ENCODE results near the gene DMRTB1. TPM values are rescaled to one million over a fixed set of nuclear protein-coding genes. Genes with fewer than 3 reads are reported as not detected.

DMRTB1 gene
- total and polyA plus RNA-seq, 2 of the 8 experiments (the other 6 are each of a cell fraction or from before 2014, with no cell fraction given): 0.06 to 0.35 TPM

- Histone ChIP-seq H3K56ac (replicated peaks; ENCODE audit: insufficient read length, low read depth, low read length) (no peak overlapping the region), H3K9ac (replicated peaks in 1 of 4; ENCODE audit: extremely low read depth in 1 of 4, low read depth in 3 of 4, low read length in 3 of 4) (no peak overlapping the region), H4K5ac (ENCODE audit: insufficient read length, low read depth, low read length) (no peak overlapping the region), H3K18ac (ENCODE audit: extremely low read depth, low read length) (peak overlapping the region; percentile 96), H3K36me3 (ENCODE audit: control insufficient read depth in 2 of 4, insufficient read depth in 4 of 4, low read length in 3 of 4) (no peaks in the 10 kb centered on the region), H2BK20ac (ENCODE audit: low read length) (peak overlapping the region; percentile 95), H4K20me1 (replicated peaks in 1 of 2; ENCODE audit: control insufficient read depth in 1 of 2, insufficient read depth in 2 of 2, low read length in 2 of 2) (no peaks in the 10 kb centered on the region), H3K14ac (ENCODE audit: insufficient read length) (no peak overlapping the region), H2BK5ac (ENCODE audit: low read depth, low read length) (peak overlapping the region; percentile 44; the same call in 1 of the 2 replicates), H3K23me2 (ENCODE audit: low read depth, low read length) (no peaks in the 10 kb centered on the region), H3K4me1 (replicated peaks in 1 of 4; ENCODE audit: control insufficient read depth in 3 of 4, insufficient read depth in 4 of 4, low read length in 3 of 4) (peaks cover 0 to 32% (median 14%) of the 10 kb centered on the region in 4 experiments; a peak in 6 of 7 replicates), H3K9me3 (ENCODE audit: insufficient read depth in 2 of 2, low read depth in 1 of 2, low read length in 1 of 2) (no peaks in the 10 kb centered on the region), H3K79me2 (ENCODE audit: control insufficient read depth in 1 of 2, insufficient read depth in 2 of 2, low read length in 2 of 2) (no peaks in the 10 kb centered on the region), H3K79me1 (ENCODE audit: low read depth, low read length) (no peaks in the 10 kb centered on the region), H3K23ac (ENCODE audit: insufficient read length) (no peak overlapping the region), H3K4me3 (ENCODE audit: extremely low read depth in 1 of 4, insufficient read depth in 2 of 4, low read depth in 3 of 4, low read length in 4 of 4) (no peak overlapping the region; a peak in 1 of 8 replicates), H2BK15ac (ENCODE audit: low read length) (peak overlapping the region; percentile 95; the same call in 1 of the 2 replicates), H3K27ac (ENCODE audit: low read depth, low read length) (no peak overlapping the region), H3K4ac (replicated peaks; ENCODE audit: insufficient read length, low read depth, low read length) (peak overlapping the region; percentile 87), H3K4me2 (ENCODE audit: insufficient read depth in 1 of 2, low read depth in 2 of 2, low read length in 2 of 2) (peak overlapping the region; percentile 26 to 40; a peak in 2 of 4 replicates), H4K91ac (replicated peaks; ENCODE audit: insufficient read length, low read length) (peak overlapping the region; percentile 79), H4K8ac (ENCODE audit: extremely low read depth, insufficient read depth, low read length) (peak overlapping the region; percentile 83), H2AK5ac (ENCODE audit: low read depth, low read length) (0 out of 2 replicates have a peak overlapping the region, but pooled peaks have one; percentile 9), H2BK12ac (ENCODE audit: low read depth, low read length) (peak overlapping the region; percentile 81; the same call in 1 of the 2 replicates), H2BK120ac (replicated peaks; ENCODE audit: low read depth, low read length) (peak overlapping the region; percentile 24), H3K27me3 (replicated peaks in 1 of 4; ENCODE audit: control insufficient read depth in 3 of 4, extremely low read depth in 1 of 4, insufficient read depth in 3 of 4, low read length in 3 of 4) (no peaks in the 10 kb centered on the region; a peak in 2 of 7 replicates), H2AFZ (ENCODE audit: low read length) (no peak overlapping the region)
- ChIA-PET CTCF (ENCODE audit: partially characterized antibody) (interaction anchor here (0.9 to 2.2 kb wide), 7 partner anchors 18 to 77 kb away, joined by 3 to 9 read pairs (median 4); no protein-coding TSS in a partner anchor), POLR2A (ENCODE audit: partially characterized antibody) (interaction anchor here (0.9 to 1.1 kb wide), 3 partner anchors 13 to 45 kb away, joined by 3 read pairs; no protein-coding TSS in a partner anchor)
- TF ChIP-seq E2F6 (IDR thresholded peaks at IDR 0.05) (no peak), GTF2F1 (IDR thresholded peaks at IDR 0.05; ENCODE audit: borderline replicate concordance, low read depth, low read length) (no peak), SIN3A (conservative IDR thresholded peaks at IDR 0.05 in 1 of 2, IDR thresholded peaks at IDR 0.05 in 1 of 2; ENCODE audit: low read depth in 1 of 2, low read length in 2 of 2) (no peak), TAF7 (optimal IDR thresholded peaks at IDR 0.05; ENCODE audit: borderline replicate concordance, low read depth, low read length) (no peak), HDAC2 (IDR thresholded peaks at IDR 0.05; ENCODE audit: borderline replicate concordance in 1 of 2, low read depth in 2 of 2, low read length in 2 of 2) (no peak), SIRT6 (IDR thresholded peaks at IDR 0.05; ENCODE audit: low read length) (no peak), POLR2A (IDR thresholded peaks at IDR 0.05; ENCODE audit: control extremely low read depth in 1 of 2, low read depth in 2 of 2, low read length in 2 of 2) (no peak), NANOG (IDR thresholded peaks at IDR 0.05; ENCODE audit: insufficient read depth, low read depth, low read length, poor library complexity, severe bottlenecking) (no peak), JUN (IDR thresholded peaks at IDR 0.05; ENCODE audit: low read depth, low read length) (no peak)
- FAIRE-seq (no peak), DNase-seq (ENCODE audit: low read depth in 1 of 2, low spot score in 2 of 2) (no peak)
- 79% methylated on average over 27 of the region's 27 CpGs; no CpG with 5 or more reads in 1 of the 2 experiments for WGBS, 2 experiments (ENCODE audit: extremely low coverage in 1 of 2, insufficient coverage in 1 of 2, insufficient read length in 1 of 2, insufficient replicate concordance in 2 of 2, low coverage in 1 of 2, low lambda C conversion rate in 2 of 2, missing lambda C conversion rate in 1 of 2)
Observed at GRCh38 chr1:53503433-53504217, 44.4 kb downstream of the DMRTB1 start.
